H9 (cell line): Measurements from ENCODE around the gene RASGRP3. TPM values are rescaled to one million over a fixed set of nuclear protein-coding genes. Genes with fewer than 3 reads are reported as not detected.

Experiments
- DNase-seq: peaks from one replicate; pipeline ENCODE4 v3.0.0-alpha.2; 2017
- H2AFZ ChIP-seq: one replicate; pipeline ENCODE4 v1.6.1; 2013; ENCODE audit warnings: mild to moderate bottlenecking, low read length, control low read depth, moderate library complexity
- H2AK5ac ChIP-seq: 2 replicates; pipeline ENCODE4 v1.6.1; 2013; ENCODE audit warnings: low read length, control low read depth, mixed read lengths; ENCODE audit not compliant: insufficient read length
- H2BK120ac ChIP-seq: one replicate; pipeline ENCODE4 v1.6.1; 2013; ENCODE audit warnings: low read depth, mild to moderate bottlenecking, low read length, control low read depth, inconsistent platforms; ENCODE audit not compliant: poor library complexity, severe bottlenecking
- H2BK12ac ChIP-seq: 2 replicates; pipeline ENCODE4 v1.6.1; 2013; ENCODE audit warnings: low read length, control low read depth, mixed read lengths, low read depth; ENCODE audit not compliant: insufficient read length
- H2BK15ac ChIP-seq: 2 replicates; pipeline ENCODE4 v1.6.1; 2013; ENCODE audit warnings: low read depth, low read length, control low read depth
- H2BK20ac ChIP-seq: one replicate; pipeline ENCODE4 v1.6.1; 2013; ENCODE audit warnings: low read depth, mild to moderate bottlenecking, low read length, control low read depth, inconsistent platforms; ENCODE audit not compliant: poor library complexity, severe bottlenecking
- H2BK5ac ChIP-seq: 2 replicates; pipeline ENCODE4 v1.6.1; 2013; ENCODE audit warnings: low read length, control low read depth, mixed read lengths; ENCODE audit not compliant: insufficient read length
- H3K14ac ChIP-seq: 2 replicates; pipeline ENCODE4 v1.6.1; 2013; ENCODE audit warnings: low read length, control low read depth; ENCODE audit not compliant: insufficient read depth
- H3K18ac ChIP-seq: 2 replicates; pipeline ENCODE4 v1.6.1; 2013; ENCODE audit warnings: low read depth, mild to moderate bottlenecking, mixed read lengths, low read length, control low read depth; ENCODE audit not compliant: insufficient read length
- H3K23ac ChIP-seq: 2 replicates; pipeline ENCODE4 v1.6.1; 2013; ENCODE audit warnings: low read length, control low read depth, mixed read lengths, low read depth; ENCODE audit not compliant: insufficient read length
- H3K23me2 ChIP-seq: 2 replicates; pipeline ENCODE4 v1.6.1; 2013; ENCODE audit warnings: low read depth, mild to moderate bottlenecking, mixed read lengths, low read length, control low read depth; ENCODE audit not compliant: insufficient read length, poor library complexity, severe bottlenecking
- H3K27ac ChIP-seq: 2 replicates; pipeline ENCODE4 v1.5.1; 2013; ENCODE audit warnings: low read length, control low read depth, mixed read lengths, low read depth; ENCODE audit not compliant: insufficient read length
- H3K27me3 ChIP-seq: 2 replicates; pipeline ENCODE4 v1.6.1; 2013; ENCODE audit warnings: low read length, control low read depth, inconsistent platforms; ENCODE audit not compliant: insufficient read depth
- H3K4ac ChIP-seq: 2 replicates; pipeline ENCODE4 v1.6.1; 2013; ENCODE audit warnings: low read depth, mild to moderate bottlenecking, control low read depth, inconsistent platforms, low read length, moderate library complexity
- H3K4me1 ChIP-seq: 2 replicates; pipeline ENCODE4 v1.6.1; 2013; ENCODE audit warnings: low read length, control low read depth, inconsistent platforms; ENCODE audit not compliant: insufficient read depth
- H3K4me2 ChIP-seq: 2 replicates; pipeline ENCODE4 v1.6.1; 2013; ENCODE audit warnings: low read length, control low read depth, mixed read lengths; ENCODE audit not compliant: insufficient read length, insufficient read depth
- H3K56ac ChIP-seq: 2 replicates; pipeline ENCODE4 v1.6.1; 2013; ENCODE audit warnings: low read depth, mild to moderate bottlenecking, mixed read lengths, low read length, control low read depth; ENCODE audit not compliant: insufficient read length
- H3K79me1 ChIP-seq: 2 replicates; pipeline ENCODE4 v1.6.1; 2013; ENCODE audit warnings: low read depth, mild to moderate bottlenecking, moderate library complexity, low read length, control low read depth, inconsistent platforms; ENCODE audit not compliant: insufficient read depth, poor library complexity, severe bottlenecking
- H3K79me2 ChIP-seq: 2 replicates; pipeline ENCODE4 v1.6.1; 2013; ENCODE audit warnings: low read length, control low read depth, inconsistent platforms; ENCODE audit not compliant: insufficient read depth
- H3K9ac ChIP-seq: 2 replicates; pipeline ENCODE4 v1.6.1; 2013; ENCODE audit warnings: low read length, control low read depth, mixed read lengths; ENCODE audit not compliant: insufficient read length; ENCODE audit errors: extremely low read depth
- H3K9me3 ChIP-seq: one replicate; pipeline ENCODE4 v1.6.1; 2013; ENCODE audit warnings: low read depth, low read length, inconsistent platforms; ENCODE audit not compliant: control insufficient read depth
- H3T11ph ChIP-seq: one replicate; pipeline ENCODE4 v1.6.1; 2013; ENCODE audit warnings: mild to moderate bottlenecking, low read length, control low read depth, inconsistent platforms
- H4K20me1 ChIP-seq: one replicate; pipeline ENCODE4 v1.6.1; 2013; ENCODE audit not compliant: control insufficient read depth, insufficient read length, insufficient read depth
- H4K5ac ChIP-seq: 2 replicates; pipeline ENCODE4 v1.6.1; 2013; ENCODE audit warnings: low read depth, mild to moderate bottlenecking, mixed read lengths, low read length, control low read depth; ENCODE audit not compliant: insufficient read length
- H4K8ac ChIP-seq: replicated peaks from 2 replicates; pipeline ENCODE4 v1.6.1; 2013; ENCODE audit warnings: low read length, control low read depth, mixed read lengths, low read depth; ENCODE audit not compliant: insufficient read length
- H4K91ac ChIP-seq: 2 replicates; pipeline ENCODE4 v1.6.1; 2013; ENCODE audit warnings: low read depth, mild to moderate bottlenecking, moderate library complexity, mixed read lengths, low read length, control low read depth; ENCODE audit not compliant: insufficient read length
- H3K27ac Mint-ChIP-seq, 3 experiments: 2 replicates in 2 of 3; 3 replicates in 1 of 3; pipeline ENCODE4 v1.8.0; 2020 to 2021; ENCODE audit warnings: mixed read lengths in 3 of 3, mild to moderate bottlenecking in 1 of 3, moderate library complexity in 1 of 3
- H3K27me3 Mint-ChIP-seq: 2 replicates; pipeline ENCODE4 v1.8.0; 2021; ENCODE audit warnings: low read depth, mild to moderate bottlenecking, moderate library complexity, mixed read lengths
- H3K36me3 Mint-ChIP-seq, 3 experiments: 2 replicates in 2 of 3; 3 replicates in 1 of 3; pipeline ENCODE4 v1.8.0; 2020 to 2021; ENCODE audit warnings: low read depth in 3 of 3, mixed read lengths in 3 of 3; ENCODE audit not compliant: insufficient read depth in 1 of 3
- H3K4me1 Mint-ChIP-seq, 2 experiments: 2 replicates each; pipeline ENCODE4 v1.8.0; 2020; ENCODE audit warnings: mixed read lengths in 2 of 2
- H3K4me3 Mint-ChIP-seq, 2 experiments: 2 replicates in 1 of 2; 3 replicates in 1 of 2; pipeline ENCODE4 v1.8.0; 2020 to 2021; ENCODE audit warnings: mild to moderate bottlenecking in 2 of 2, mixed read lengths in 2 of 2, moderate library complexity in 1 of 2
- H3K9me3 Mint-ChIP-seq, 2 experiments: 2 replicates in 1 of 2; 3 replicates in 1 of 2; pipeline ENCODE4 v1.8.0; 2020; ENCODE audit warnings: mild to moderate bottlenecking in 2 of 2, mixed read lengths in 2 of 2, moderate library complexity in 1 of 2
- WGBS: extraction: QIAGEN DNeasy Blood & Tissue Kit; methylation state at CpG from one replicate; pipeline ENCODE4 v1.1.7; 2013; ENCODE audit warnings: missing lambda C conversion rate, low lambda C conversion rate, mixed read lengths; ENCODE audit not compliant: insufficient read length; ENCODE audit errors: extremely low coverage; 5-methylcytosine and 5-hydroxymethylcytosine counted together
- total RNA-seq: library from RNA; stranded (reverse); gene quantifications from 2 replicates; pipeline ENCODE4 v1.2.1, GENCODE V29; 2021
- TF ChIP-seq, protein P1 (sequence below): fragments of 200-600 bp; sonication (generic); conservative IDR thresholded peaks from 3 replicates; pipeline ENCODE4 v1.8.0; 2021; ENCODE audit warnings: antibody characterized with exemption, mild to moderate bottlenecking

Gene RASGRP3
- total RNA-seq, 1 experiment from 2014 or later = not detected

DNA sequence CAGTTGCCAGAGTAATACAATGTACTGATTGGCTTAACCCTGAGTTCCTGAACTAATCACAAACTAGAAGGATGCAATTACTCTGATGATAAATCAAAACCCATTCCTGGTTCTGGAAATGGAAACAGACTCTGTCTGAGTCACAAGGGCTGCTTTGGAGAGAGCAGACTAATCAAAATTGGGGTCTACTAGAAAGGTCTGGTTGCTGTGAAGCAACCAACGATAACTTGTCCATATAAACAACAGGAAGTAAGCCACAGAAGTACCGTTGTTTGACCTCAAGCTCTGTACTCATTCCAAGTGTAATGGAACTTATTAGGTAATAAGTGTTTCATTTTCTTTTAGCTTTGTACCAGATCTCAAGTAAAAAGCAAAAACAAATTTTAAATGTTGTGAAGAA, 49.7 kb downstream of the RASGRP3 start:
- H3K9me3 ChIP-seq = no peaks in the 10 kb centered on the region
- H4K5ac ChIP-seq = no peak overlapping the region
- H3K4me3 Mint-ChIP-seq = no peak overlapping the region
- no peak overlapping the region for H3K4me2 ChIP-seq
- no peak overlapping the region for H4K91ac ChIP-seq
- H2BK20ac ChIP-seq = no peak overlapping the region
- H3K27me3 ChIP-seq = no peaks in the 10 kb centered on the region
- no peak overlapping the region for H3K27ac Mint-ChIP-seq
- no peak overlapping the region for H2BK12ac ChIP-seq
- H3K79me2 ChIP-seq = no peaks in the 10 kb centered on the region
- H2BK120ac ChIP-seq = no peak overlapping the region
- no peaks in the 10 kb centered on the region for H4K20me1 ChIP-seq
- no CpG with 5 or more reads among the region's 2 CpGs for WGBS
- 0 out of 7 replicates have a peak, but pooled peaks cover 0 to 2% (median 0%) of the 10 kb centered on the region in 3 experiments for H3K36me3 Mint-ChIP-seq
- DNase-seq = no peak
- no peaks in the 10 kb centered on the region for H3K4me1 ChIP-seq
- no peaks in the 10 kb centered on the region for H3K79me1 ChIP-seq
- no peak overlapping the region for H2BK15ac ChIP-seq
- no peak overlapping the region for H3K9ac ChIP-seq
- no peak overlapping the region for H3K23ac ChIP-seq
- TF ChIP-seq, protein P1, sequence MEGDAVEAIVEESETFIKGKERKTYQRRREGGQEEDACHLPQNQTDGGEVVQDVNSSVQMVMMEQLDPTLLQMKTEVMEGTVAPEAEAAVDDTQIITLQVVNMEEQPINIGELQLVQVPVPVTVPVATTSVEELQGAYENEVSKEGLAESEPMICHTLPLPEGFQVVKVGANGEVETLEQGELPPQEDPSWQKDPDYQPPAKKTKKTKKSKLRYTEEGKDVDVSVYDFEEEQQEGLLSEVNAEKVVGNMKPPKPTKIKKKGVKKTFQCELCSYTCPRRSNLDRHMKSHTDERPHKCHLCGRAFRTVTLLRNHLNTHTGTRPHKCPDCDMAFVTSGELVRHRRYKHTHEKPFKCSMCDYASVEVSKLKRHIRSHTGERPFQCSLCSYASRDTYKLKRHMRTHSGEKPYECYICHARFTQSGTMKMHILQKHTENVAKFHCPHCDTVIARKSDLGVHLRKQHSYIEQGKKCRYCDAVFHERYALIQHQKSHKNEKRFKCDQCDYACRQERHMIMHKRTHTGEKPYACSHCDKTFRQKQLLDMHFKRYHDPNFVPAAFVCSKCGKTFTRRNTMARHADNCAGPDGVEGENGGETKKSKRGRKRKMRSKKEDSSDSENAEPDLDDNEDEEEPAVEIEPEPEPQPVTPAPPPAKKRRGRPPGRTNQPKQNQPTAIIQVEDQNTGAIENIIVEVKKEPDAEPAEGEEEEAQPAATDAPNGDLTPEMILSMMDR = no peak
- no peak overlapping the region for H2AFZ ChIP-seq
- H3K27me3 Mint-ChIP-seq = no peaks in the 10 kb centered on the region; the same call in 1 of the 2 replicates
- no peaks in the 10 kb centered on the region for H3K9me3 Mint-ChIP-seq
- H2BK5ac ChIP-seq = no peak overlapping the region
- no peak overlapping the region for H3K27ac ChIP-seq
- no peak overlapping the region for H2AK5ac ChIP-seq
- H3K4me1 Mint-ChIP-seq = peaks cover 1 to 6% of the 10 kb centered on the region in 2 experiments; a peak in 3 of 4 replicates
- H3K56ac ChIP-seq = no peak overlapping the region
- H3K18ac ChIP-seq = no peak overlapping the region
- H3K23me2 ChIP-seq = no peaks in the 10 kb centered on the region
- no peak overlapping the region for H3T11ph ChIP-seq
- no peak overlapping the region for H3K14ac ChIP-seq
- no peak overlapping the region for H3K4ac ChIP-seq
- no peak overlapping the region for H4K8ac ChIP-seq
